GM04504 (cell line): ENCODE measurements around the gene TSPAN9.

ENCODE experiments used
- DNase-seq: peaks from one replicate; pipeline ENCODE4 v3.0.0-alpha.2; 2012; ENCODE audit warnings: low read depth

Gene TSPAN9

DNA sequence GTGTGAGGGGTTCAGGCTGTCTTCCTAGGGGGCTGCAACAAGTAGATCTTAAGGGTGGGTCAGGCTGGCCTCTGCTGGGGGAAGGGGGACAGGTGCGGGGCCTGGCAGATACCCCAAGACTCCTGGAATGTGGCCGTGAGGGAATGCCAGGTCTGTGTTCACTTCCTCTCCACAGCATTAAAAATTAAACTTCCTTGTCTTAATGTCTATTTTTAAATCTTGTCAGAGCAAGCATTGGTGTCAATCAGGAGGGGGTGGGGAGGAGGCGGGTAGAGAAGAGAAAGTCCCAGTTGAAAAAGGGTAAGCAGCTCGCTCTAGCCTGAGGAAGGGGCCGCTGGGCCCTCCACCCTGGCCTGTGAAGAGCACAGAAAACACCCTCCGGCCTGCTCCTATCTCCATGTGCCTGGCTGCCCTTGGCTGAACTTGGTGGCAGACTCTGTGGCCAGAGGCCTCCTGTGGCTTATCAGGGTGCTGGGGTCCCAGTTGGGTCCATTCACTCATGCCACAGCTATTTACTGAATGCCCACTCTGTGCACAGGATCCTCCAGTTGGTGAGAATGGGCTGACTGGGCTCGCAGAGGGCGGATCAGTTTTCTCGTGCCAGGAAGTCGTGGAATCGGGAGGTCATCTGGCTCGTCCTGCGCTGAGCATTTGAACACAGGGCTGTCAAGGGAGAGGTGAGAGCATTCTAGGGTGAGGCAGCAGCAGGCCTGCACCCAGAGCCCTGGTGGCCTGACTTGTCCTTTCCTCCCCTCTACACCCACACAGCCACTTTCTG is 128.8 kb downstream of the TSPAN9 start:
- no peak for DNase-seq

DNA sequence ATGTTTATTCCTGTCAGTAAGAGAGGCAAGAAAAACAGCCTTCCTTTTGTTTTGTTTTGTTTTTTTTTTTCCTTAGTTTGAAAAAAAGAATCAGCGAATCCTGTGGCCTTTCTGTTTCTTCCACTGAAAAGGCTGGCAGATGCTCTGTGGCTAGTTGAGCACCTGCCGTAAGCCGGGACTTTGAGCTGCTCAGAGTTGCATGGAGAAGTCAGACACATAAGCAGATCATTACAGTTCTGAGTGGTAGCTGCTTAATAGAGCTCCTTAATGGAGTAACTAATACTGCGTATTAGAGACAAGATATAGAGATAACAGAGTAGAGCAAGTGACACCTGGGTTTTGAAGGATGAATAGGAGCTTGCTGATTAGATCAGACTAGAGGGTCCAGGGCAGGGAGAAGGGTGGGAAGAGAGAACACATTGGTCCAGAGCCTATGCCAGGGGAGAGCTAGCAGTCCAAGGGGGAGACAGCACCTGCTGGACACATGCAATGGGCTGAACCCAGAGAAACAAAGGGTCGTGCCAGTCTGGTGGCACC is 129.4 kb downstream of the TSPAN9 start:
- DNase-seq = no peak

DNA sequence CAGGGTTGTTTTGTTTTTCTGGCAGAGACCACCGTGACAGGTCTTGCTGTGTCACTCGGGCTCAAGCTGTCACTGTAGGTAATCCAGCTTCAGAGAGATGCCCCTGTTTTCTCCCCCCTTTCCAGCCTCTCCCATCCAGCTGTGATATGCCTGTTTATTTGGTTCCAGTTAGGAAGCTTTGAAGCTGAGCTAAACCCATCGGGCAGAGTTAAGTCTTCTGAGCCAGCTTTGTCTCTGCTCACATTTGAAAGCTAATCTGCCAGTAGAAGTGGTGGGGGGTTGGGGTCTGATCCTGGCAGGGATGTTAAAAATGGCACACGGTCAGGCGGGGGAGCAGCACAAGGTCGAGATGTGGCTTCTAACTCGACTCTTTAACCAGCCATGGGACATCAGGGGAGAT is 130.0 kb downstream of the TSPAN9 start:
- no peak for DNase-seq

DNA sequence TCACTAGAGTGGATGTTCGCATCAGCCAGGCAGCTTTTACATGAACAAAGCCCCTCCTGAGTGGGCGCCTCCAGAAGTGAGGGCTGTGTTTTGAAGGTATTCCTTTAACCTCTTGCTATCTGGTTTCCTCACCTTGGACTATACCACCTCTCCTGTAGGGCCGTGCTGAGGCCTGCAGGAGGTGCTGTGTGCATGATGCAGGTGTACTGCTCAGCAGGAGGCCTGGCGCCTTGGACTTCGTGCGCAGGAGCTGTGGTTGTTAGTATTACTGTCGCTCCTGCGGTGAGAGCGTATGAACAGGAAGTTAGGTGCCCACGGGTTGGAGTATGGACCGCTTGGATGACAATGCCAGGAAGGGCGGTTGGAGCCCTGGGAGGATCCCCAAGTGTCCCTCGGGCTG is 130.7 kb downstream of the TSPAN9 start:
- no peak for DNase-seq

DNA sequence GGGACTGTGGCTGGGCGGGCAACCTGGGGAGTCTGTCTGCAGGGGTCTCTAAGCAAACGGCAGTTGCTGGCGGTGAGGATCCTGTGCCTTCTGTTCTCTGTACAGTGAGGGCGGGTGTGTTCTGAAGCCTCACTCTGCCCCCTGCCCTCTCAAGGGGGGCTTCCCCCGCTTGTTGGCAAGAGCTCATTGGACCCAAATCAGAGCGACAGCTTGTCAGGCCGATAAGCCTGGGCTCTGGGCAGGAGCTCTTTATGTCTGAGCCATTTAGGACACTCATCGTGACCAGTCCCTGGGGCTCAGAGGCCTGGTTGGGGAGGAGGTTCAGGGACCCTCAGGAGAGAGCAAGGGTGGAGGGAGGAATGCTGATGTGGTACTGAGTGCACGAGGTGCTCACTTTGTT is 136.0 kb downstream of the TSPAN9 start:
- DNase-seq = no peak

DNA sequence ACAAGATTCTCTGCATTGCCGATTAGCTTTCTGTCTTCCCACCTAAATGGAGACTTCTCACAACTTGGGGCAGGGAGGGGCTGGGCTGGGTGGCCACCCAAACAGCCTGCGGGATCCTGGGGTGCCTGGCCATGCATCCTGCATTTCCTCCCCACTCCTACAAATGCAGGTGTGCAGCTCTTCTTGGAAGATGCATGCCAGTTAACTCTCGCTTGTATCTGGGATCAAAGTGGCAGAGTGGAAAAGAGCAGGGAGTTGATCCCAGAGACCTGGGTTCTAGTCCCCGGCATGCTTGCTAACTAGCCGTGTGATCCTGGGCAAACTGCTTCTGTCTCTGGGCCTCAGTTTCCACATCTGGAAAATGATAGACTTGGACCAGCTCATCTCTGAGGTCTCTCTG is 136.6 kb downstream of the TSPAN9 start:
- DNase-seq = no peak

DNA sequence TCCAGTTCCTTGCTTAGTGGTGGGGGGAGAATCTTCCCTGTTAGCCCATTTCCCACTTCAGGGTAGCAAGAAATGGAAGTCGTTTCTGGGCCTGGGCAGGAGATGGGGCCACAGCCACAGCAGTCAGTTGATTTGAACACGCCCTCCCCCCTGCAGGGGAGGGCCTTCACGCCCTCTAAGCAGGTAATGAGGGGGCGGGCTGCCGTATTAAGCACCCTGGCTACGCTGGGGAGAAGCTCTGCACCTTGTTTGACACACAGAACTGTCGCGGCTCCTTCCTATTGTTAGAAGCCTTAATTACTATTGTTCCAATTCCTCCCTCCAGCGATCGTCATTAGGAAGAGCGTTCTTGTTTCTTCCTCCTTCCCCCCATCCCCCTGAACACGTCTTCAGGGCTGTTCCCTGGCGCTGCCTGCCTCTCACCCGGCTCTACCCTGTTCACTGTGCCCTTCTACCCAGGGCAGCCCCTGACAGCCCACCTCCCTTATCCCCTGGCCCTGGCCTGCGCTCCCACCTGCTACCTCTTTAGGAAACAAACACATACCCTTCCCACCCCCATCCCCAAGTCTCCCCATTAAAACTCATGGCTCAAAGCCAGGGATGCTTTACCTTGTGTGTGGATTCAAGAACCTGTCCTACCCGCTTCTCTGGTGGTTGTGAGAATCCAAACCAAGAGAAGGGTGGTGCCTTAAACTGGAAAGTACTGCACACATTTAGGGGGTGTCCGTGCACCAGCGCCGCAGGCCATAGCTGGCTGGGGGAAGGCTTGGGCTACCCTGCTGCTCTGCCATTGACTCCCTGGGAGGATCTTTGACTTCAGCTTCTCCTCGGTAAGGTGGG is 137.6 kb downstream of the TSPAN9 start:
- DNase-seq = no peak

DNA sequence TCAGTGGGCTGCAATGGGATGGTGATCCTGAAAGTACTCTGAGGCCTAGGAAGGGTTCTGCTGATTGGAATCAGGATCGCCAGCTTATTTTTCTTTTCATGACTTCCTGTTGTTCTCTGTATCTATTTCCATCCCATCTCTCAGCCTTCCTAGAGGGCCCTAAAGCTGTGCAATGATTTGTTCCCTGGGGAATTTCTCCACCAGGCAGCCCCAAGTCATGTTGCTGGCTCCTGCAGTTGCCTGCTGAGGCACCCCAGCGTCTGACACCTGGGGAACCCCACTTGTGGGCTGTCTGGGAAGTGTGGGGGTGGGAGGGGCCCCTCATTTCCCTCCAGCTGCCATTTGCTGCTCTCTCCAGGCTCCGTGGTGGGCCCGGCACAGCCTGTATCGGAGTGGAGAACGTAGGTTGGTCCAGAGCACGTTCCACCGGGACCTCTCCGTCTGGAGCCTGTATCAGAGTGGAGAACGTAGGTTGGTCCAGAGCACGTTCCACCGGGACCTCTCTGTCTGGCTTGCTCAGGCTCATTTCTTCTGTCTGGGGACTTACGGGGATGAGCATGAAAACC is 138.3 kb downstream of the TSPAN9 start:
- DNase-seq = no peak

DNA sequence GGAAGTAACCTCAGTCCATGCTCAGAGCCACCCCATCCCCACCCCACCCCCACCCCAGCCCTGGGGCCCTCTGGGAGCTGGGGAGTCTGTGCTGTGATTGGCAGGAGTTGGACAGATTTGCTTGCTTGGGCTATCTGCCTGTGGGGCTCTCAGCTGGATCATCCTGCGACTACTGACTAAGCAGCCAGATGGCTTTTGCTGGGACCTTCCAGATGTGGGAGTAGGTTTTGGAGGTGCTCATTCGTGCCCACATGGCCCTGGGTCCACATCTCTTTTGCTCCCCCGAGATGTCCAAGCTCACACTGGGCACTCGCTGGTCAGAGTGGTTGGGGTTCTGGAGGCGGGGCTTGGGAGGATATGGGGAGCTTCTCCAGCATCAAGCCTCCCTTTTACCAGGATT is 138.9 kb downstream of the TSPAN9 start:
- no peak for DNase-seq

DNA sequence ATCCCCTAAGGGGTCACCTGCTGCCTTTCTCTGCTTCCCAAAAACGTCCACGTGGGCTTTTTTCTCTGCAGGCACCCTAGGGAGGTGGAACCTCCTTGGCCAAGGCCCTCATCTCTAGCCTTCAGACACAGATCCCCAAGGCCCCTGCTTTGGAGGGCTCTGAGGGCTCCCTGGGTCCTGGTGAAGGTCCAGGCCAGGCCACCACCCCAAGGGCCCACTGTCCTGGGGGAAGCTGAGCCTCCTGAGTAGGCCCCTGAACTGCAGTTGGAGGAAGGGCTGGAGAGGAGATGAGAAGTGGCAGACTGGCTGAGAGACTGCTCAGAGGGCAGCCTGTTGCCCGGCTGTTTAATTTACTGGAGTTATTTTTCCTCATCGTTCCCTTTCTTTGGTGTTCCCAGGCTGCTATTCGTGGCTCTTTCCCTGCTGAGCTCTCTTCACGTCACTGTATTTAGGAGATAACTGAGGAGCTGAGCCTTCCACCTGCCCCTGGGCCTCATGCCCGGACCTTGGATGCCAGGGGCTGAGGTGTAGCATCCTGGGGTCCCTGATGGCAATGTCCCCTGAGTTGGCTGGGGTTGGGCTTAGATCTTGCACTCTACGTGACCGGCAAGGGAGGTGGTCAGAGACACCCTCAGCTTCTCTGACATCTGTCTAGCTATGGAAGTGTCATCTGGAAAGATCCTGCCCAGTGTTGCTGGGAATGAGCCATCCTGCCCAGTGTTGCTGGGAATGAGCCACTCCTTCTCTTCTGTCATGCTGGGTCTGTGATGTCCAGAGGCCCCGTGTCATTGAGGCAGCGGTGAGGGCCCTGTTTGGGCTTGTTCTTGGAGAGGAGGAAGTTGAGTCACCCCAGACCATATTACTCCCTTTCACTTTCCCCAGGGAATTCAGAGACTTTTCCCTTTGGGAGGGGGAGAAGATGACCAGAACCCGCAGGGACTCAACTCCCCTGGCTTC is 139.8 kb downstream of the TSPAN9 start:
- peak; percentile 56 for DNase-seq

DNA sequence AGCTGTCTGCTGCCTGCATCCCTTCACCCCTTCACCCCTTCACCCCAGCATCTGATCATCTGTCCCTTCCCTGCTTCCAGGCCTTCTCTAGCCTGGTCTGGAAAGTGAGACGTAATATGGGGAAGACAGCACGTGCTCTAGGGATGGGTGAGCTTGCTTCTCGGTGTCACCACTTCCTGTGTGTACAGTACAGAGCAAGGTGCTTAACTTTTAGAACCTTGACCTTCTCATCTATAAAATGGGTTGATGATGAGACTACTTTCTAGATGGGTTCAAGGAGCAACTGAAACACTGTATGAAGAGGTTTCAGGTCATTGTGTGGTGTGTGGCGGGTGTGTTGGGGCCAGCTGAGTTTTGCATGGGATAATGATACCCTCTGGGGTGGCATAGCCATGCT is 140.5 kb downstream of the TSPAN9 start:
- DNase-seq = no peak

DNA sequence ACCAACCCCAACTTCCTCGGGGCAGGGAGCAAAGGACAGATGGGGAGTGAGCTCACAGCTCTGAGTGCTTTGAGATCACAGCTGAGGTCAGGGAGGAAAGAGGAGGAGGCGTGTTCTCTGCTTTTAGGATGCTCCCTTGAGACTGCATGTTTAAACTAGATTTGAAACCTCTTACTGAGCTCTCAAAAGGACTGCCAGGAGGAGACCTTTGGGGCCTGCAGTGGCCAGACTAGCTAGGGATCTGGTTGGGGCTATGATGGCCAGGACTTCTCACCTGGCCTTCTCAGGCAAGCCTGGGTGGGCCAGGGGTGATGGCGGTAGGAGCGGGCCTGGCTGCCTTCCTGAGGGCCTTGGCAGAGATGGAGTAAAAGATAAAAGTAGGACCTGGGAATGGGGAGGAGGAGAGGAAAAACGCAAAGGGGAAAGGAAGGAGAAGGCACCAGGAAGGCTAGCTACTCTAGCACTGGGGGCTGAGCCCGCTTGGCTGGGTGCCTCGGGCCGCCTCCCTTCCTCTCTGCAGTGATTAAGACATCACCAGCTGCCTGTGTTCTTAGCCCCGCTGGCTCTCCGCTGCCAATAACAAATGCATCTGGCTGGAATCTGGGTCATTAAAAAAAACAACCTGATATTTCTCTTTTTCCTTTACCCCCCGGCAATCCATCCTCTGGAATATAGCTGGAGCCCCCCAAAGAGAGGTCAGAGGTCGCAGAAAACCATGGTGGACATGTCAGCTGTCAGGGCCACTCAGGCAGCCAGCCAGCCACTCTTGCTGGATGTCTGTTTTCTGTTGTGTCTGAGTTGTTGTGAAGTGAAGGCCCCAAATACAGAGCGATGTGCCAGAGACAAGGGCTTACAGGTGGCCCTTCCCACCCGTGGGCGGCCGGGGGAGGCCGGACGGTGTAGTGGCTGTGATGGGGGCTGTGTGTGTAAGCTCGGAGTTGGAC is 141.3 kb downstream of the TSPAN9 start:
- peak; percentile 38 for DNase-seq

DNA sequence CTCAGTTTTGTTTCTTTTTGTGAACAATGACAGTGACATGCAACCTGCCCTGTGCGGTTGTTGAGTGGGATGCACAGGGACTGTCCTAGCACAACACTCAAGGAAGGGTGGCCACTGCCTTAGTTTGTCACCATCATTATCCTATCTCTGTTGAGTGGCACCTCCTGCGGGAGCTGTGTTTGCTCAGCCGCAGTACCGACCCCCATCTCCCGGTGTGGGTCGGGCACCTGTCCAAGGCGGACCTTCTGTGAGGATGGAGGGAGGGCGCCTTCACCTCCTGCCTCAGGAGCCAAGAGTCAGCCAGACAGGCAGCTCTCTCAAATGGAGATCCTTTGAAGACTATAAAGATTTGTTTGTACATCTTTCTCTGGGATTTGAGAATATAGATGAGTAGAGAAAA is 142.1 kb downstream of the TSPAN9 start:
- no peak for DNase-seq

DNA sequence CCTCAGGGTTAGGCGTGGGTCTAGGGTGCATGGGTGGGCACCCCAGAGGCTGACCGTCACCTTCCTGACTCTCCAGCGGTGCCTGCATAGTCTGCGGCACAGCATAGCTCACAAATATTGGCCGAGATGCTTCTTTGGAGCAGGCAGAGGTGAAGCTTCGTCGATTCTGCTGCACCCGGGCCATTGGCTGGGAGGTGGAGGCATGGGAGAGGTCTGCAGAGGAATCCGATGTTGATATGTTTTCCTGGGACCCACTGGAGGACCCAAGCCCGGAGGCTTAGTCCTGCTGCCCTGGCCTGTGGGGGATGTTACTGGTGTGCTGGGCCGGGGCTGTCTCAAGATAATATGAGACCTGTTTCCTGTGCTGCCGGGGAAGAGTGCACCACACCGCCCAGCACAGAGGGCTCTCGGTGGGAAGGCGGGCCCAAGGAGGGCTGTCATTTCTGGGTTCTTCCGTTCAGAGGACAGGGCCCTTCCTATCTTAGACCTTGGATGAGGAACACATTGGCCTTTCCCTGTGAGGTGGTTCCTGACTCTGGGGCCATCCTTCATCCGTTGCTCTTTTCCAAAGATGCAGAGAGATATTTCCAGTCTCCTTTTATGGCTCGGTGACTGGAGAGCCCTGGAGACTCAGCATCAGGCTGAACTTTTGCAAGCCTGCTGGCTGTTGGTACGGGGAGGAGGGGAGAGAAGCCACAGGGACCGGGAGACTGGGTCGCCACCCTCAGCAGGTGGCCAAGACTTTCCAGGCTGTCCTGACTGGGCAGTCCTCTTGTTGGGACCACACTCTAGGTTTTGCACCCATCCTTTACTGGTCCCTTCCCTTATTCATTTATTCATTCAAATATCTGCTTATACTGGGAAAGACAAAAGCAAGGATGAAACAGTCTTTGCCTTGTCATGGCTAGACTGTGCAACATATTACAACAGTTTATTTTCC is 143.5 kb downstream of the TSPAN9 start:
- no peak for DNase-seq

DNA sequence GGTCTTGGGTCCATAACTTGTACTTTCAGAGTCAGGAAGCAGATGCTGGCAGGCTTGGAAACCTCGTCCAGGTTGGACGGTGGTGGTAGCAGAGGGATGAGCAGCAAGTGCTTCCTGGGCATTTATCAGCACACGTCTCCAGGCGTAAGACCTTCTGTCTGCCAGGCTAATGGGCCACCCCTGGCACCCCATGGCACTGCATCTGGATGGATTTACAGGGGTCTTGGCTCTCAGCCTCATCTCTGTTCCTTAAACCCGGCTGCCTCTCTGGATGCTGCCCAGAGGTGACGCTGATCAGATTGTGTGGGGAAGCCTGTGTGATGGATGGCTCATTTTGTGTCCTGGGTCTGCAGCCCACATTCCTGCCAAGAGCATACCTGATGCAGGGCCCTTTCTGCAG is 145.1 kb downstream of the TSPAN9 start:
- no peak for DNase-seq

DNA sequence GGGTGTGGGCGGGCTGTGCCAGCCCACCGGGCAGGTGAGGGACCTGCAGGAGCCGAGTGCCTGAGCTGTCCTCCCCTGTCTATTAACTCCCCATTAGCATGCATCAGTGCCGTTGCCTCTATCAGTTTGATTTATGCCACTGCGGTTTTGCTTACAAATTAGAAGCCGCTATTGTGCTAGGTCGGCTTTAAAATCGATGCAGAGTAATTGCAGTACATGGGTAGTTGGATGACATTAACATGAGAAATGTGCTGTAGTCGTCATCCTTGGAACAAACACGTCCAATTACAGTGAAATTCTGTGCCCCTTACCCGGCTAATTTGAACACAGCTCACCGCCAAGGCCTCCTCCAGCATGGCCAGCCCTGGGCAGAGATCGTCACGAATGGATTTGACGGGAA is 145.8 kb downstream of the TSPAN9 start:
- DNase-seq = no peak

DNA sequence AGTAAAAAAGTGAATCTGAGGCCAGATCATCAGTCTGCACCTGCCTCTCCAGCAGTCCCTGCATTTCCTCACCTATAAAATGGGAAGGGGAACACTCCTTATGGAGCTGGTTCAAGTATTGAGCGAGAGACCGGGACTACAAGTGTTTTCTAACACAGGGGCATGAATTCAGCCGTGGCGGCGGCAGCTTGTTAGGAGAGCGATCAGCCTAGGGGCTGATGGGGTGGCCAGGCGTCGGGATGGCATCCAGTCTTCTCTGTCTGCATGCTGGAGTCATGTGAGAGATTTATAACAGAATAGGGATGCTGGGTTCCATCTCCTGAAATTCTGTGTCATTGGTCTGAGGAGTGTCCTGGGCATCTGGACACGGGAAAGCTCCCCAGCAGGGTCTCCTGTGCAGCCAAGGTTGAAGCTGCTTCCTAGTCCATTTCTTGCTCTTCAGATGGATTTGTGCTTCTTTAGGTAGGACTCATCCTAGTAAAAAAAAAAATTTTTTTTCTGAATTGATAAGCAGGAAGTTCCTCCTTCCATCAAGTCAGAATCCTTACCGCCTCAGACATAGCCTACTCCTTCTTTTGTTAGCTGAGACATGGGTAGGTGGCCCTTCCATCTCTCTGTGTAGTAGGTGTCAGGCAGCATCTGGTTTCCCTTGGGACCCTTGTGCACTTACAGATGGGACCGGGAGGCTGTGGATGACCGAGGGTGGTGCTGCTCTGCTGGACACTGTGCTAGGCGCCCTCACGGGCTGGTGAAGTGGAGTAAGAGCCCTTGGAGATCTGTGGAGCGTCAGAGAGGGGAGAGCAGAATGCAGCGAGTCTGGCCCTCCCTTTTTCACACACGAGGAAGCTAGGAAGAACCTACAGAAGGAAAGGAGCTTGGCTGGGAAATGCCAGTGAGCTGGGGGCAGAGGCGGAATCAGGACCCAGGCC is 146.7 kb downstream of the TSPAN9 start:
- DNase-seq = no peak

DNA sequence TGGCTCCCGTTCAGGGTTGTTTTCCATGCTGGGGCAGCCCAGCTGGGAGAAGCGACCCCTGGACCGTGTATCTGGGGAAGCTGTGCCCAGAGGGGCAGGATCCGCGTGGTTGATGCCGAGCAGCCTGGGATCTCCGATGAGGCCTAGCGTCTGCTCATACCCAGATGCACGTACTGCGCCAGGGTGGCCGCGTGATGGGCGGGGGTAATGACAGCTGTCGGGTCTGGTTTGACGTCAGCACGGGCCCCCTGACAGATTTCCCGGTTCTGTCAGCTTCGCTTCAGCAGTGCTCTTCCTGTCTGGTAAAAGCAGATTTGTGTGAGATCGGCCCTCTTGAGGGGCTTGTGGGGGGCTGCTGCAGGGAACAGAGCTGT is 147.3 kb downstream of the TSPAN9 start:
- no peak for DNase-seq
